Measurements from ENCODE around the gene PRR15L. TPM values are rescaled to one million over a fixed set of nuclear protein-coding genes. Genes with fewer than 3 reads are reported as not detected.

Gene PRR15L
- total and polyA plus RNA-seq, 2 of the 8 experiments (the other 6 are each of a cell fraction or from before 2014, with no cell fraction given): 0.26 to 1.1 TPM

- H3K27ac ChIP-seq (ENCODE audit: low read depth, low read length): no peak overlapping the region
- H3K4me2 ChIP-seq (ENCODE audit: insufficient read depth in 1 of 2, low read depth in 2 of 2, low read length in 2 of 2): no peak overlapping the region
Measured at GRCh38 chr17:47967607-47968252, 10.0 kb upstream of the PRR15L start.

More at GRCh38 chr17:47967607-47968252, 10.0 kb upstream of the PRR15L start:
- no peak overlapping the region for H3K23ac ChIP-seq (ENCODE audit: insufficient read length)
- ChIA-PET CTCF (ENCODE audit: partially characterized antibody) (interaction anchor here (0.6 to 40.5 kb wide), 7 partner anchors 11 to 121 kb away, joined by 3 to 1010 read pairs (median 14); partner anchors contain the start of genes NFE2L1, PNPO and PRR15L), POLR2A (ENCODE audit: partially characterized antibody) (interaction anchor here (1.0 to 1.3 kb wide), 3 partner anchors 10 to 18 kb away, joined by 3 to 6 read pairs (median 3); partner anchors contain the start of gene PRR15L)
- WGBS, 2 experiments (ENCODE audit: extremely low coverage in 1 of 2, insufficient coverage in 1 of 2, insufficient read length in 1 of 2, insufficient replicate concordance in 2 of 2, low coverage in 1 of 2, low lambda C conversion rate in 2 of 2, missing lambda C conversion rate in 1 of 2): 71% methylated on average over 5 of the region's 5 CpGs; no CpG with 5 or more reads in 1 of the 2 experiments
- no peak overlapping the region for H3K14ac ChIP-seq (ENCODE audit: insufficient read length)
- no peak overlapping the region for H3K18ac ChIP-seq (ENCODE audit: extremely low read depth, low read length)
- H4K20me1 ChIP-seq (replicated peaks in 1 of 2; ENCODE audit: control insufficient read depth in 1 of 2, insufficient read depth in 2 of 2, low read length in 2 of 2): no peaks in the 10 kb centered on the region
- H3K9ac ChIP-seq (replicated peaks in 1 of 4; ENCODE audit: extremely low read depth in 1 of 4, low read depth in 3 of 4, low read length in 3 of 4): no peak overlapping the region
- no peak overlapping the region for H2BK20ac ChIP-seq (ENCODE audit: low read length)
- no peak for DNase-seq (ENCODE audit: low read depth in 1 of 2, low spot score in 2 of 2)
- H2BK15ac ChIP-seq (ENCODE audit: low read length): no peak overlapping the region
- H4K91ac ChIP-seq (replicated peaks; ENCODE audit: insufficient read length, low read length): no peak overlapping the region
- H4K5ac ChIP-seq (ENCODE audit: insufficient read length, low read depth, low read length): no peak overlapping the region
- peaks cover 4% of the 10 kb centered on the region for H3K23me2 ChIP-seq (ENCODE audit: low read depth, low read length)
- no peaks in the 10 kb centered on the region for H3K36me3 ChIP-seq (ENCODE audit: control insufficient read depth in 2 of 4, insufficient read depth in 4 of 4, low read length in 3 of 4)
- no peak overlapping the region for H3K56ac ChIP-seq (replicated peaks; ENCODE audit: insufficient read length, low read depth, low read length)
- H3K79me1 ChIP-seq (ENCODE audit: low read depth, low read length): no peaks in the 10 kb centered on the region
- TF ChIP-seq EGR1 (IDR thresholded peaks at IDR 0.05; ENCODE audit: borderline replicate concordance, low read depth, low read length): no peak
- TF ChIP-seq GTF2F1 (IDR thresholded peaks at IDR 0.05; ENCODE audit: borderline replicate concordance, low read depth, low read length): no peak
- TF ChIP-seq SAP30 (IDR thresholded peaks at IDR 0.05; ENCODE audit: insufficient read depth, insufficient replicate concordance, low read length): no peak
- no peak overlapping the region for H2BK120ac ChIP-seq (replicated peaks; ENCODE audit: low read depth, low read length)
- H3K4ac ChIP-seq (replicated peaks; ENCODE audit: insufficient read length, low read depth, low read length): no peak overlapping the region
- H2BK12ac ChIP-seq (ENCODE audit: low read depth, low read length): no peak overlapping the region
- H4K8ac ChIP-seq (ENCODE audit: extremely low read depth, insufficient read depth, low read length): no peak overlapping the region
- H3K79me2 ChIP-seq (ENCODE audit: control insufficient read depth in 1 of 2, insufficient read depth in 2 of 2, low read length in 2 of 2): peaks cover 0 to 11% of the 10 kb centered on the region in 2 experiments; a peak in 1 of 4 replicates
- H3K4me3 ChIP-seq (ENCODE audit: extremely low read depth in 1 of 4, insufficient read depth in 2 of 4, low read depth in 3 of 4, low read length in 4 of 4): no peak overlapping the region
- no peaks in the 10 kb centered on the region for H3K9me3 ChIP-seq (ENCODE audit: insufficient read depth in 2 of 2, low read depth in 1 of 2, low read length in 1 of 2)
- no peak overlapping the region for H2AK5ac ChIP-seq (ENCODE audit: low read depth, low read length)
- no peak overlapping the region for H2AFZ ChIP-seq (ENCODE audit: low read length)
- no peaks in the 10 kb centered on the region for H3K27me3 ChIP-seq (replicated peaks in 1 of 4; ENCODE audit: control insufficient read depth in 3 of 4, extremely low read depth in 1 of 4, insufficient read depth in 3 of 4, low read length in 3 of 4)
- peaks cover 0 to 6% (median 3%) of the 10 kb centered on the region in 4 experiments; a peak in 6 of 7 replicates for H3K4me1 ChIP-seq (replicated peaks in 1 of 4; ENCODE audit: control insufficient read depth in 3 of 4, insufficient read depth in 4 of 4, low read length in 3 of 4)
- no peak for FAIRE-seq
- H2BK5ac ChIP-seq (ENCODE audit: low read depth, low read length): no peak overlapping the region

All from H1 (cell line).